Vagina (tissue), 2 donors: ENCODE results near the gene CNKSR2.

Experiments used
- CTCF ChIP-seq, 3 experiments: fragments of 450-650 bp in 2 of 3; fragments of 200-600 bp in 1 of 3; sonication (generic) in 1 of 3; IDR thresholded peaks; one replicate each; pipeline ENCODE4 v1.5.1; 2017 to 2019; ENCODE audit warnings: antibody characterized with exemption in 3 of 3, mild to moderate bottlenecking in 2 of 3, moderate library complexity in 2 of 3
- POLR2A ChIP-seq, 2 donors: fragments of 450-650 bp; IDR thresholded peaks; one replicate each; pipeline ENCODE4 v1.6.1; 2017; ENCODE audit warnings: antibody characterized with exemption in 2 of 2, mild to moderate bottlenecking in 2 of 2, moderate library complexity in 2 of 2

GRCh38 chrX:21645886-21646285, 271.7 kb downstream of the CNKSR2 start:
- TF ChIP-seq CTCF (IDR thresholded peaks at IDR 0.05): no peak
- TF ChIP-seq POLR2A (IDR thresholded peaks at IDR 0.05): no peak
